ENCODE results near the gene PPP1CA.

The PPP1CA gene

GRCh38 chr11:67387069-67387468 lies 14.6 kb downstream of the PPP1CA start:
- DNase-seq = no peak

GRCh38 chr11:67384851-67385366 lies 16.7 kb downstream of the PPP1CA start:
- DNase-seq = peak in 24 of 51 donors; percentile 13 to 75 (median 58)

- DNase-seq = peak in 48 of 51 donors; percentile 26 to 84 (median 58)
These were observed 19.2 kb downstream of the PPP1CA start for GRCh38 chr11:67382276-67383136.

GRCh38 chr11:67381244-67381972 lies 20.2 kb downstream of the PPP1CA start:
- DNase-seq = no peak

- DNase-seq = no peak
These were observed 22.3 kb downstream of the PPP1CA start for GRCh38 chr11:67379061-67380058.

- no peak for DNase-seq
These were observed 23.1 kb downstream of the PPP1CA start for GRCh38 chr11:67378544-67378943.

- no peak for DNase-seq
These were observed 24.5 kb downstream of the PPP1CA start for GRCh38 chr11:67376873-67377808.

- DNase-seq = no peak
These were observed 25.4 kb downstream of the PPP1CA start for GRCh38 chr11:67376063-67376820.

- DNase-seq = no peak
These were observed 26.2 kb downstream of the PPP1CA start for GRCh38 chr11:67375320-67376055.

GRCh38 chr11:67374571-67375281 lies 26.9 kb downstream of the PPP1CA start:
- no peak for DNase-seq

GRCh38 chr11:67373648-67374570 lies 27.7 kb downstream of the PPP1CA start:
- peak in 22 of 51 donors; percentile 12 to 82 (median 38) for DNase-seq

- DNase-seq = peak in 11 of 51 donors; percentile 7 to 56 (median 27)
These were observed 28.5 kb downstream of the PPP1CA start, which contains the start of gene CLCF1 for GRCh38 chr11:67372993-67373647. TSS of gene CLCF1 (minus strand) at chr11:67373598. CDS start at chr11:67373539, 59 bp downstream.

GRCh38 chr11:67372321-67372992 lies 29.2 kb downstream of the PPP1CA start:
- DNase-seq = no peak

- no peak for DNase-seq
These were observed 29.7 kb downstream of the PPP1CA start for GRCh38 chr11:67371911-67372320.
